Gastroesophageal sphincter (tissue), 4 donors: ENCODE data around the gene DMTF1. TPM values are rescaled to one million over a fixed set of nuclear protein-coding genes. Genes with fewer than 3 reads are reported as not detected.
"Not testable (repeated sequence)": the region's sequence is repeated elsewhere in the genome, so short reads cannot be mapped to it uniquely, and the experiment has no call there.

Source experiments
- ATAC-seq: fragments of 150-250 bp; one replicate; pipeline ENCODE4 v1.9.1; 2016; ENCODE audit warnings: mild to moderate bottlenecking, moderate library complexity
- H3K27ac ChIP-seq, 4 donors: fragments of 200-600 bp; sonication (generic) in 3 of 4; 1 replicate in 3 of 4; 2 replicates in 1 of 4; pipeline ENCODE4 v1.5.1; 2016 to 2019
- H3K27me3 ChIP-seq: fragments of 200-600 bp; sonication (generic); one replicate; pipeline ENCODE4 v1.5.1; 2019
- H3K36me3 ChIP-seq, 2 donors: fragments of 200-600 bp; sonication (generic); one replicate each; pipeline ENCODE4 v1.5.1; 2019; ENCODE audit warnings: control low read depth in 1 of 2
- H3K4me1 ChIP-seq, 3 donors: fragments of 200-600 bp; sonication (generic); 1 replicate in 2 of 3; 2 replicates in 1 of 3; pipeline ENCODE4 v1.5.1; 2016 to 2019; ENCODE audit warnings: control low read depth in 2 of 3
- H3K4me3 ChIP-seq, 2 donors: fragments of 200-600 bp; sonication (generic); one replicate each; pipeline ENCODE4 v1.5.1; 2019; ENCODE audit warnings: mild to moderate bottlenecking in 1 of 2, moderate library complexity in 1 of 2
- H3K9me3 ChIP-seq, 3 donors: fragments of 200-600 bp; sonication (generic); one replicate each; pipeline ENCODE4 v1.5.1; 2017 to 2019; ENCODE audit warnings: control low read depth in 2 of 3
- CTCF ChIP-seq, 4 experiments: fragments of 200-600 bp in 2 of 4; fragments of 450-650 bp in 2 of 4; sonication (generic) in 1 of 4; IDR thresholded peaks; one replicate each; pipeline ENCODE4 v1.5.1; 2017 to 2019; ENCODE audit warnings: antibody characterized with exemption in 4 of 4, mild to moderate bottlenecking in 2 of 4, moderate library complexity in 2 of 4
- EP300 ChIP-seq: sonication (generic); formaldehyde crosslinking; IDR thresholded peaks from one replicate; pipeline ENCODE4 v1.6.1; 2017; ENCODE audit warnings: antibody characterized with exemption, mild to moderate bottlenecking
- POLR2A ChIP-seq, 2 donors: fragments of 450-650 bp; IDR thresholded peaks; one replicate each; pipeline ENCODE4 v1.6.1; 2017; ENCODE audit warnings: antibody characterized with exemption in 2 of 2, mild to moderate bottlenecking in 2 of 2, moderate library complexity in 1 of 2
- POLR2AphosphoS5 ChIP-seq: sonication (generic); formaldehyde crosslinking; IDR thresholded peaks from one replicate; pipeline ENCODE4 v1.6.1; 2017; ENCODE audit warnings: antibody characterized with exemption
- WGBS, 2 donors: methylation state at CpG; one replicate each; pipeline ENCODE4 v1.1.5; 2018; ENCODE audit warnings: low coverage in 1 of 2; 5-methylcytosine and 5-hydroxymethylcytosine counted together
- total RNA-seq, 4 donors: library from RNA; depleted of rRNA; stranded (reverse); fragments of >200 nt; gene quantifications; one replicate each; pipeline ENCODE4 v1.1.0, GENCODE V29; 2016

DMTF1 gene
- total RNA-seq, 4 donors from 2014 or later = 27.0 to 142 (median 53.2) TPM

GRCh38 chr7:87110778-87111177, 41.5 kb upstream of the DMTF1 start:
- Histone ChIP-seq H3K27me3 (no peaks in the 10 kb centered on the region), H3K9me3 (no peaks in the 10 kb centered on the region), H3K4me3 (no peak overlapping the region), H3K27ac (no peak overlapping the region), H3K4me1 (no peaks in the 10 kb centered on the region), H3K36me3 (no peaks in the 10 kb centered on the region)
- ATAC-seq = no peak
- TF ChIP-seq POLR2AphosphoS5 (no peak), CTCF (IDR thresholded peaks at IDR 0.05) (no peak), EP300 (no peak), POLR2A (IDR thresholded peaks at IDR 0.05) (no peak)
- 71 to 73% methylated on average over 2 of the region's 2 CpGs for WGBS, 2 donors

- Histone ChIP-seq H3K9me3 (no peaks in the 10 kb centered on the region), H3K4me1 (no peaks in the 10 kb centered on the region), H3K27ac (no peak overlapping the region), H3K36me3 (no peaks in the 10 kb centered on the region), H3K4me3 (no peak overlapping the region), H3K27me3 (no peaks in the 10 kb centered on the region)
- 60 to 89% methylated on average over 3 of the region's 3 CpGs for WGBS, 2 donors
- ATAC-seq = no peak
- TF ChIP-seq EP300 = no peak
- TF ChIP-seq CTCF (IDR thresholded peaks at IDR 0.05) = no peak
- no peak for TF ChIP-seq POLR2AphosphoS5
- no peak for TF ChIP-seq POLR2A (IDR thresholded peaks at IDR 0.05)
Measured at GRCh38 chr7:87111877-87112276, 40.4 kb upstream of the DMTF1 start.

- no peak for TF ChIP-seq POLR2A (IDR thresholded peaks at IDR 0.05)
- no peak for TF ChIP-seq POLR2AphosphoS5
- no peak for TF ChIP-seq EP300
- TF ChIP-seq CTCF (IDR thresholded peaks at IDR 0.05) = no peak
- H3K27ac ChIP-seq = no peak overlapping the region
- H3K4me1 ChIP-seq = no peaks in the 10 kb centered on the region
- WGBS, 2 donors = 50% methylated on average over 1 of the region's 1 CpG; no CpG with 5 or more reads in 1 of the 2 donors
- H3K36me3 ChIP-seq = no peaks in the 10 kb centered on the region
- H3K4me3 ChIP-seq = no peak overlapping the region
- H3K27me3 ChIP-seq = no peaks in the 10 kb centered on the region
- H3K9me3 ChIP-seq = no peaks in the 10 kb centered on the region
- no peak for ATAC-seq
Measured at GRCh38 chr7:87113077-87113476, 39.2 kb upstream of the DMTF1 start.

- H3K9me3 ChIP-seq, H3K36me3 ChIP-seq, ATAC-seq, H3K4me1 ChIP-seq, H3K4me3 ChIP-seq, H3K27me3 ChIP-seq, H3K27ac ChIP-seq: not testable (repeated sequence)
- WGBS, 2 donors = 76 to 100% methylated on average over 1 to 3 of the region's 3 CpGs
Measured at GRCh38 chr7:87113904-87114303, 38.3 kb upstream of the DMTF1 start.

GRCh38 chr7:87115772-87116171, 36.5 kb upstream of the DMTF1 start:
- H3K27ac ChIP-seq, ATAC-seq, H3K9me3 ChIP-seq, H3K36me3 ChIP-seq, H3K27me3 ChIP-seq, H3K4me1 ChIP-seq, H3K4me3 ChIP-seq: not testable (repeated sequence)
- WGBS, 2 donors = 48 to 63% methylated on average over 2 of the region's 2 CpGs

GRCh38 chr7:87116315-87116714, 35.9 kb upstream of the DMTF1 start:
- no peaks in the 10 kb centered on the region for H3K4me1 ChIP-seq
- H3K36me3 ChIP-seq = no peaks in the 10 kb centered on the region
- no peak overlapping the region for H3K27ac ChIP-seq
- ATAC-seq = no peak
- TF ChIP-seq POLR2A (IDR thresholded peaks at IDR 0.05) (no peak), POLR2AphosphoS5 (no peak), EP300 (no peak), CTCF (IDR thresholded peaks at IDR 0.05) (no peak)
- H3K9me3 ChIP-seq = no peaks in the 10 kb centered on the region
- H3K27me3 ChIP-seq = no peaks in the 10 kb centered on the region
- no peak overlapping the region for H3K4me3 ChIP-seq
- WGBS, 2 donors = 85 to 100% methylated on average over 1 of the region's 1 CpG
